ENCODE results near the gene MYOT.

GRCh38 chr5:137819766-137820165 lies 47.9 kb upstream of the MYOT start:
- TF ChIP-seq CTCF (IDR thresholded peaks at IDR 0.05) (no peak), POLR2A (IDR thresholded peaks at IDR 0.05) (no peak)

Data from heart left ventricle (tissue), 13 donors.